Activated effector memory CD4-positive, alpha-beta T cell treated with anti-CD3 and anti-CD28 coated beads, Interleukin-2, amount 50 U/mL, for 16 hours (primary cell): ENCODE measurements around the gene CANT1.
"Not testable (repeated sequence)": the region's sequence is repeated elsewhere in the genome, so short reads cannot be mapped to it uniquely, and the experiment has no call there.

Experiments used
- DNase-seq: peaks from one replicate; pipeline ENCODE4 v3.0.0-alpha.2; 2020

Gene CANT1

DNA sequence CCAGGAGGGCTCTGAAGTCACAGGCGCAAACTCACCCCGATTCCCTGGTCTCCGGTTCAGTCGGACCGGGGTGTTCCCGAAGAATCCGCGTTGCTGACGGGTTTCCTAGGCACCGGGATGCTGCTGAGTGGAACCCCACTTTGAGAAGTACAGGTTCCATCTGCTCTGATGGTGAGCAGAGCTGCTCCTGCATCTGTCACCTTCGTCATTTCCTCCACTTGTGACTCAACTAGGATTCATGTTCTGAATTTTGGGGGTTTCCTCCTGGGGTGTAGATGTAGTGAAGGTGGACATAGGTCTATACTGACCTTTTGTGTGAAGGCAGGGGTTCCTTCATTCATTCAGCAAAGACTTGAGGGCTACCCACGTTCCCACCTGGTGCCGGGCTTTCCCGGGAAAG is 54.9 kb downstream of the CANT1 start:
- no peak for DNase-seq

DNA sequence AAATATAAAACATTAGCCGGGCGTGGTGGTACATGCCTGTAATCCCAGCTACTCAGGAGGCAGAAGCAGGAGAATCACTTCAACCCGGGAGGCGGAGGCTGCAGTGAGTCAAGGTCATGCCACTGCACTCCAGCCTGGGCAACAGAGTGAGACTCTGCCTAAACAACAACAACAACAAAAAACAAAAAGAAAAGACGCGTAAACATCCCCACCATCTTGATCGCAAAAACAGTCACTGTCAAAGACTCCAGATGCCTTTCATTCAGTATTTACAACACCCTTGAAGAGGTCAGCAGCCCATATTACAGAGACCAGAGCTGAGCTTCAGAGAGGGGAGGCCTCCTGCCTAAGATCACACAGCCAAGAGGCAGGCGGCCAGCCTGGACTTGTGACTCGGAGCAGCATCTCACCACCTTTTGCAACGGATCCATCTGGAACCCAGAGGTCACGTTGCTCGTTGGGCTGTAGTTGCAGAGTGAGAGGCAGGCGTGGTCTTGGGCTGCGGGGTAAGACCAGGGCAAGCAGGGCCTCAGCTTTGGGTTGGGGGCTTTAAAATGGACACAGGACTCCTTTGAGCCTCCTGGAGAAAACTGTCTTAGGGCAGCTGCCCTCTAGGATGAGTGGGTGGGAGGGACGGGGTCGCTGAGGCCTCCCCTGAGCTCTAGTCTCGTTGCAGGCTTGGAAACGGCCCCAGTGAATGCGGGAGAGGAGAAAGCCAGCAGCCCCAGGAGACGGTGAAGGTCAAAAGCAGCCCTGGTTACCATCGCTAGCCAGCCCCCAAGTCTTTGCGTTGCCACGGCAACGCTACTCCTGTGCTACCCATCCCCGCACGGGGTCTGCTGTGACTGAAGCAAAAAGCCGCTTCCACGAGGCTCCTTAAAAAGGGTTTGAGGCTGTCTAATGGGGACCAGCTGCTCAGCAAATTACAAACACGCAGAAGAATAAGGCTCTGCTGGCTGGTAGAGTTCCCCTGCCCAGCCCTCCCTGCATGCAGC is 55.9 kb downstream of the CANT1 start:
- no peak for DNase-seq

DNA sequence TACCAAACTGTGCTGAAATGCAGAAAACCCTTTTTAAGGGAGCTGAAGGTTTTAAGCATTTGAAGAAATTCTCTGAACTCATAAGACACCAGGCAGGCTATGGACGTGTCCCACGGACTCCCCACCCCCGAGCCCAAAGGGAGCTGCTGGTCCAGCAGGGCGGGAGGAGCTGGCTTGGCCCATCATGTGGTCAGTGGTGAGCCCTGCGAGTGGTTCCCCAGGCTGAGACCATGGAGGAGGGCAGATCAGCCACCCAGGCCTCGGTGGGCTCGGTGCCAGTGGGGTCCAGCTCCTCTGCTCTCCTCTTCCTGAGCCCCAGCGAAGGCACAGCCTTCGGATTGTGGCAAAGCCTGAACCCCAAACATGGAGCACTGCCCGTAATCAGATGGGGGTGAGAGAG is 56.9 kb downstream of the CANT1 start:
- DNase-seq, result no peak

DNA sequence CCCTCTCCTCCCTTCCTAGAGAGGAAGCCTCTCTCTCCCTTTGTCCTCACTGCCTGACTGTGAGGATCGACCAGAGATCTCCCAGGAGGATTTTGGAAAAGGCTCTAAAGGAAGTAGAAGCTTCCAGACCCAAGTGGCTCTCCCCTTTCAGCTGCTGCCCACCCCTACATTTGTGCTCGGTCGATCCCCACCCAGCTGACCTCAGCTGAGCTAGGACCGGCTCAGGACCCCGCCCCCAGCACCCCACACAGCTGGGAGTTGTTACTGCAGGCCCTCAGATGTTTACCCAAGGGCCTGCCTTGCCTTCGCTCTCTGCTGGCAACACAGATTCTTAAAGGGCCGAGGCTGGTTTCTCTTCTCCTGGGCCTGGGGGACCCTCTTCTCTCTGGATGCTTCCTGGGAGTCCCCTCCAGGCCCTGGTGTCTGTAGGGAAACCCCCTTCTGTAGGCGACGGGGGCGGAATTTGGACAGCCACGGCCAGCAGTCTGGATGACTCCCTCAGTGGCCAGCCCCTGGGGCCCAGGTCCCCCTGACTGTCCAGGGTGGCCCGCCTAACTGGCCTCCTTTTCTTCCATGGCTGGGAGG is 57.5 kb downstream of the CANT1 start:
- DNase-seq, result no peak

DNA sequence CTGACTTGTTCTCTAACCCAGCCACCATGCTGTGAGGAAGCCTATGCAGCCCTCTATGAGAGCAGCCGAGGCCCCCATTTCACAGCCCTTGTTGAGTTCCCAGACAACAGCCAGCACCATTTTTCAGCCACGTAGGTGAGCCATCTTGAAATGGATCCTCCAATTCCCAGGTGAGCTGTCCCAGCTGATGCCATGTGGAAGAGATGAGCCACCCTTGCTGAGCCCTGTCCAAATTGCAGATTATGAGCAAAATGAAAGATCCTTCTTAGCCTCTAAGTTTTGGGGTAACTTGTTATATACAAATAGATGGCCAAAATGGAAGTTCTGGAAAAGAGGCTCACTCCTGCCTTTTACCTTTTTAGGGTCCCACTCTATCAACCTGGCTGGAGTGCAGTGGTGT is 58.7 kb downstream of the CANT1 start:
- no peak for DNase-seq

DNA sequence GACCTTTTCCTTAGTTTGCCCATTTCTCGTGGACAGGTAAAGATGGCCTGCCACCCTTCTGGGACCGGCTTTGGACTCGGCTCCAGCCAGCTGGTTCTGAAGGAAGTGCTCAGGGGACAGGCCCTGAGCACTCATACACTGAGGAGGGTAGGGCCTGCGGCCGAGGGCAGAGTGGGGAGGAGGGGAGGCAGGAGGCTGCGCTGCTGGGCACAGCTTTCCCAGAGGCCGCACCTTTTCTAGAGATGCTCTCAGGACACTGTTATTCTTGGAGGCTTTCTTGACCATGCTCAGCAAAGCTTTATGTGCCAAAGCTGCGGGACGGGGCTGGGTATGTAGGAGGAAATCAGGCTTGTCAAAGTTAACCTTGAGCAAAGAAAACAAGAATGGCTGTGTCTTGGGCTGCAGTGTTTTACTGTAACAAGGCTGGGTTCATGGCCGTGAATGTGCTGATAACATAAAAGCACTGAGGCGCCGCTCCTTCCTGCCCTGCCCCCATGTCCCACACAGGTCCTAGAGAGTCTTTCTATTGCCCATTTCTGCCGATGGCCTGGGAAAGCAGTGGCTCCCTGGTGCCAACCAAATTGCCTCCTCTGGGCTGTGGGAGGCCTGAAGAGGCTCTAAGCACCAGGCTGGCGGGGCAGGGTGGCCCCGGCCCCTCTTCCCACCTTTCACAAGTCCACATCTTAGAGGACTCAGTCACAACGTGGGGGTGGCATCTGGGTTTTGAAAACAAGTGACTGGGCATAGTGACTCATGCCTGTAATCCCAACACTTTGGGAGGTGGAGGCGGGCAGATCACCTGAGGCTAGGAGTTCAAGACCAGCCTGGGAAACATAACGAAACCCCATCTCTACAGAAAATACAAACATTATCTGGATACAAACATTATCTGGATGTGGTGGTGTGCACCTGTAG is 62.1 kb downstream of the CANT1 start:
- no peak for DNase-seq

DNA sequence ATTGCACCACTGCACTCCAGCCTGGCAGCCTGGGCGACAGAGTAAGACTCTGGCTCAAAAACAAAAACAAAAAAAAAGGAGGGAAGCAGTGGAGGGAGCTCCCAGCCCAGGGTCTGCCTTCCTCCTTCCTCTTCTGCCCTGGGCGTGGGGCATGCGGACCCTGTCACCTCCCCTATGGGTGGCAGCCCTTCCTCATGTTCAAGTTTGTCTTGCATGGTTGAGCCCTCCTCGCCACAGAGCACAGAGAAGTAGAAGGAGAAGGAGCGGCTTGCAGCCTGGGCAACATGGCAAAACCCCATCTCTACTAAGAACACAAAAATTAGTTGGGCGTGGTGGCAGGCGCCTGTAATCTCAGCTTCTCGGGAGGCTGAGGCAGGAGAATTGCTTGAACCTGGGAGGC is 62.9 kb downstream of the CANT1 start:
- no peak for DNase-seq

DNA sequence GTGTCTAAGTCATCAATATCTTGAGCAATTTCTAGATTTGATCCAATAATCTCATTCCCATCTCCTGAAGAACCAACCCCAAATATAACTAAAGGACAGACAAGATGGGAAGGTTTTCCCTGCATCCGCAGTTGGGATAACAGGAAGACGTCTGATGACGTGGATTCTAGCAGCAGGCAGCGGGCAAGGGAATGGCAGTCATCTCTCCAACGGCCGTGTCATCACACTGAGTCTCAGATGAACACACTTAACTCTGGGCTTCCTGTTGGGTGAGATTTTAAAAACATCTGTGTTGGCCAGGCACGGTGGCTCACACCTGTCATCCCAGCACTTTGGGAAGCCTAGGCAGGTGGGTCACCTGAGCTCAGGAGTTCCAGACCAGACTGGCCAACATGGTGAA is 63.4 kb downstream of the CANT1 start:
- DNase-seq, result no peak

DNA sequence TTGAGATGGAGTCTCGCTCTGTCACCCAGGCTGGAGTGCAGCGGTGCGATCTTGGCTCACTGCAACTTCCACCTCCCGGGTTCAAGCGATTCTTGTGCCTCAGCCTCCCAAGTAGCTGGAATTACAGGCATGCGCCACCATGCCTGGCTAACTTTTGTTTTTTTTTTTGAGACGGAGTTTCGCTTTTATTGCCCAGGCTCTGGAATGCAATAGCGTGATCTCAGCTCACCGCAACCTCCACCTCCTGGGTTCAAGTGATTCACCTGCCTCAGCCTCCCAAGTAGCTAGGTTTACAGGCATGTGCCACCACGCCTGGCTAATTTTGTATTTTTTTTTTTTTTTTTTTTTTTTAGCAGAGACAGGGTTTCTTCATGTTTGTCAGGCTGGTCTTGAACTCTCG is 64.1 kb downstream of the CANT1 start:
- not testable (repeated sequence) for DNase-seq

DNA sequence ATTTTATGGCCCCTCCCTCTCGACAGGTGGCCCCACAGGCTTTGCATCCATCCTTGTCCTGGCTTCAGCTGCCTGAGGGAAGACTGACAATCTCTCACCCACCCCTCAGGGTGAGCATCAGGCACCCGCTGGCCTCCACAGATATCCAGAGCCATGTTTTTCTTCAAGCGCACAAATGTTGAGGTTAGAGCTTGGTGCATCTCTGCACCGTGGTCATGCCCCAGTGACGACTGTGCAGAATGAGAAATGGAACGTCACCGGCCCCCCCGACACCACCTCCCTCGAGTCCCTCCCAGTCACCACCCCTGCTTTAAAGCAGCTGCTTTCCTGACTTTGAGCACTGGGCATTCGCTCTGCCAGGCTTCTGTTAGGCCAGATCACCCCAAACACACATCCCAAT is 64.6 kb downstream of the CANT1 start:
- no peak for DNase-seq

DNA sequence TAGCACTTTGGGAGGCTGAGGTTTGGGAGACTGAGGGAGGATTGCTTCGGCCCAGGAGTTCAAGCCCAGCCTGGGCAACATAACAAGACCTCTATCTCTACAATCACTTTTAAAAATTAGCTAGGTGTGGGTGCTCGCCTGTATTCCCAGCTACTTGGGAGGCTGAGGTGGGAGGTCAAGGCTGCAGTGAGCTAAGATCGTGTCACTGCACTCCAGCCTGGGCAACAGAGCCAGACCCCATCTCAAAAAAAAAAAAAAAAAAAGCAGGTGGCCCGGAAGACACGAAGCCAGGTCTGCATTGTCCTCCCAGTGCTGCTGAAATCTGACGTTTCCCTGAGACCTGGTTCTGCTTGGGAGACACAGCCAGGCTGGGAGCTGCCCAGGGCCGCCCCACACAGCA is 65.5 kb downstream of the CANT1 start:
- DNase-seq, result no peak
